ENCODE data around the gene SOX13. TPM values are rescaled to one million over a fixed set of nuclear protein-coding genes. Genes with fewer than 3 reads are reported as not detected.

The SOX13 gene
- total RNA-seq, 1 experiment from 2014 or later = 171 TPM

DNA sequence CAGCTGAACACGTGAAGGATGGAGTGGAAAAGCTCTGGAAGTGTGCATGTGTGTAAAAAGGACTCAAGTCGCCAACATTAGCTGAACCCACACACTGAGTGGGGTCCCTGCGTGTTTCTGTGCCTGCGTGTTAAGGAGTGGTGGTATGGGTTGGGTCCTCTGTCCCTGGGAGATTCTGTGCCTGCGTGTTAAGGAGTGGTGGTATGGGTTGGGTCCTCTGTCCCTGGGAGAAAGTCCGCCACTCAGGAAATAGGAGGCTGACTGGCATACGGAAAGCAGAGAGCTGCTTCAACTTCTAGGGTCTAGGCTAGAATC is 7.0 kb upstream of the SOX13 start:
- Mint-ChIP-seq H3K27me3 (ENCODE audit: low read depth) (no peaks in the 10 kb centered on the region; the same call in none of the 2 replicates), H3K27ac (peak overlapping the region; percentile 96), H3K36me3 (peaks cover 5% of the 10 kb centered on the region), H3K4me3 (0 out of 2 replicates have a peak overlapping the region, but pooled peaks have one; percentile 44), H3K4me1 (peaks cover 52% of the 10 kb centered on the region), H3K9me3 (peaks cover 10% of the 10 kb centered on the region)
- POLR2A ChIA-PET = interaction anchor here (0.7 to 1.9 kb wide), 2 partner anchors 12 to 20 kb away, joined by 3 to 5 read pairs; no protein-coding TSS in a partner anchor
- CTCF ChIA-PET = interaction anchor here (0.7 to 1.0 kb wide), 5 partner anchors 11 to 64 kb away, joined by 3 to 9 read pairs (median 3); no protein-coding TSS in a partner anchor
- TF ChIP-seq, protein P1, sequence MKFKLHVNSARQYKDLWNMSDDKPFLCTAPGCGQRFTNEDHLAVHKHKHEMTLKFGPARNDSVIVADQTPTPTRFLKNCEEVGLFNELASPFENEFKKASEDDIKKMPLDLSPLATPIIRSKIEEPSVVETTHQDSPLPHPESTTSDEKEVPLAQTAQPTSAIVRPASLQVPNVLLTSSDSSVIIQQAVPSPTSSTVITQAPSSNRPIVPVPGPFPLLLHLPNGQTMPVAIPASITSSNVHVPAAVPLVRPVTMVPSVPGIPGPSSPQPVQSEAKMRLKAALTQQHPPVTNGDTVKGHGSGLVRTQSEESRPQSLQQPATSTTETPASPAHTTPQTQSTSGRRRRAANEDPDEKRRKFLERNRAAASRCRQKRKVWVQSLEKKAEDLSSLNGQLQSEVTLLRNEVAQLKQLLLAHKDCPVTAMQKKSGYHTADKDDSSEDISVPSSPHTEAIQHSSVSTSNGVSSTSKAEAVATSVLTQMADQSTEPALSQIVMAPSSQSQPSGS (CRISPR knock-in tag; IDR thresholded peaks at IDR 0.05; ENCODE audit: borderline replicate concordance, low read depth) = no peak
- TF ChIP-seq CREB1 (CRISPR knock-in tag; IDR thresholded peaks at IDR 0.05) = no peak
- no peak for TF ChIP-seq NR2C2 (CRISPR knock-in tag; IDR thresholded peaks at IDR 0.05)
- TF ChIP-seq E2F1 (CRISPR knock-in tag; IDR thresholded peaks at IDR 0.05) = no peak
- TF ChIP-seq ZNF512 (CRISPR knock-in tag; IDR thresholded peaks at IDR 0.05; ENCODE audit: borderline replicate concordance) = no peak
- TF ChIP-seq ZNF219 (CRISPR knock-in tag; IDR thresholded peaks at IDR 0.05; ENCODE audit: borderline replicate concordance) = no peak
- TF ChIP-seq, protein P2, sequence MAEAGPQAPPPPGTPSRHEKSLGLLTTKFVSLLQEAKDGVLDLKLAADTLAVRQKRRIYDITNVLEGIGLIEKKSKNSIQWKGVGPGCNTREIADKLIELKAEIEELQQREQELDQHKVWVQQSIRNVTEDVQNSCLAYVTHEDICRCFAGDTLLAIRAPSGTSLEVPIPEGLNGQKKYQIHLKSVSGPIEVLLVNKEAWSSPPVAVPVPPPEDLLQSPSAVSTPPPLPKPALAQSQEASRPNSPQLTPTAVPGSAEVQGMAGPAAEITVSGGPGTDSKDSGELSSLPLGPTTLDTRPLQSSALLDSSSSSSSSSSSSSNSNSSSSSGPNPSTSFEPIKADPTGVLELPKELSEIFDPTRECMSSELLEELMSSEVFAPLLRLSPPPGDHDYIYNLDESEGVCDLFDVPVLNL (CRISPR knock-in tag; IDR thresholded peaks at IDR 0.05; ENCODE audit: borderline replicate concordance, low read depth) = no peak
- no peak for TF ChIP-seq ZNF396 (CRISPR knock-in tag; IDR thresholded peaks at IDR 0.05; ENCODE audit: borderline replicate concordance)
- no peak for TF ChIP-seq NFATC4 (CRISPR knock-in tag; IDR thresholded peaks at IDR 0.05)
- TF ChIP-seq OVOL2 (CRISPR knock-in tag; IDR thresholded peaks at IDR 0.05; ENCODE audit: borderline replicate concordance) = no peak
- TF ChIP-seq IRF1 (CRISPR knock-in tag; IDR thresholded peaks at IDR 0.05) = no peak
- TF ChIP-seq NFYB (CRISPR knock-in tag; conservative IDR thresholded peaks at IDR 0.05; ENCODE audit: low read depth) = no peak
- TF ChIP-seq, protein P3, sequence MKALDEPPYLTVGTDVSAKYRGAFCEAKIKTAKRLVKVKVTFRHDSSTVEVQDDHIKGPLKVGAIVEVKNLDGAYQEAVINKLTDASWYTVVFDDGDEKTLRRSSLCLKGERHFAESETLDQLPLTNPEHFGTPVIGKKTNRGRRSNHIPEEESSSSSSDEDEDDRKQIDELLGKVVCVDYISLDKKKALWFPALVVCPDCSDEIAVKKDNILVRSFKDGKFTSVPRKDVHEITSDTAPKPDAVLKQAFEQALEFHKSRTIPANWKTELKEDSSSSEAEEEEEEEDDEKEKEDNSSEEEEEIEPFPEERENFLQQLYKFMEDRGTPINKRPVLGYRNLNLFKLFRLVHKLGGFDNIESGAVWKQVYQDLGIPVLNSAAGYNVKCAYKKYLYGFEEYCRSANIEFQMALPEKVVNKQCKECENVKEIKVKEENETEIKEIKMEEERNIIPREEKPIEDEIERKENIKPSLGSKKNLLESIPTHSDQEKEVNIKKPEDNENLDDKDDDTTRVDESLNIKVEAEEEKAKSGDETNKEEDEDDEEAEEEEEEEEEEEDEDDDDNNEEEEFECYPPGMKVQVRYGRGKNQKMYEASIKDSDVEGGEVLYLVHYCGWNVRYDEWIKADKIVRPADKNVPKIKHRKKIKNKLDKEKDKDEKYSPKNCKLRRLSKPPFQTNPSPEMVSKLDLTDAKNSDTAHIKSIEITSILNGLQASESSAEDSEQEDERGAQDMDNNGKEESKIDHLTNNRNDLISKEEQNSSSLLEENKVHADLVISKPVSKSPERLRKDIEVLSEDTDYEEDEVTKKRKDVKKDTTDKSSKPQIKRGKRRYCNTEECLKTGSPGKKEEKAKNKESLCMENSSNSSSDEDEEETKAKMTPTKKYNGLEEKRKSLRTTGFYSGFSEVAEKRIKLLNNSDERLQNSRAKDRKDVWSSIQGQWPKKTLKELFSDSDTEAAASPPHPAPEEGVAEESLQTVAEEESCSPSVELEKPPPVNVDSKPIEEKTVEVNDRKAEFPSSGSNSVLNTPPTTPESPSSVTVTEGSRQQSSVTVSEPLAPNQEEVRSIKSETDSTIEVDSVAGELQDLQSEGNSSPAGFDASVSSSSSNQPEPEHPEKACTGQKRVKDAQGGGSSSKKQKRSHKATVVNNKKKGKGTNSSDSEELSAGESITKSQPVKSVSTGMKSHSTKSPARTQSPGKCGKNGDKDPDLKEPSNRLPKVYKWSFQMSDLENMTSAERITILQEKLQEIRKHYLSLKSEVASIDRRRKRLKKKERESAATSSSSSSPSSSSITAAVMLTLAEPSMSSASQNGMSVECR (CRISPR knock-in tag; IDR thresholded peaks at IDR 0.05; ENCODE audit: borderline replicate concordance) = no peak
- TF ChIP-seq, protein P4, sequence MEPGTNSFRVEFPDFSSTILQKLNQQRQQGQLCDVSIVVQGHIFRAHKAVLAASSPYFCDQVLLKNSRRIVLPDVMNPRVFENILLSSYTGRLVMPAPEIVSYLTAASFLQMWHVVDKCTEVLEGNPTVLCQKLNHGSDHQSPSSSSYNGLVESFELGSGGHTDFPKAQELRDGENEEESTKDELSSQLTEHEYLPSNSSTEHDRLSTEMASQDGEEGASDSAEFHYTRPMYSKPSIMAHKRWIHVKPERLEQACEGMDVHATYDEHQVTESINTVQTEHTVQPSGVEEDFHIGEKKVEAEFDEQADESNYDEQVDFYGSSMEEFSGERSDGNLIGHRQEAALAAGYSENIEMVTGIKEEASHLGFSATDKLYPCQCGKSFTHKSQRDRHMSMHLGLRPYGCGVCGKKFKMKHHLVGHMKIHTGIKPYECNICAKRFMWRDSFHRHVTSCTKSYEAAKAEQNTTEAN (CRISPR knock-in tag; IDR thresholded peaks at IDR 0.05) = no peak
- TF ChIP-seq, protein P5, sequence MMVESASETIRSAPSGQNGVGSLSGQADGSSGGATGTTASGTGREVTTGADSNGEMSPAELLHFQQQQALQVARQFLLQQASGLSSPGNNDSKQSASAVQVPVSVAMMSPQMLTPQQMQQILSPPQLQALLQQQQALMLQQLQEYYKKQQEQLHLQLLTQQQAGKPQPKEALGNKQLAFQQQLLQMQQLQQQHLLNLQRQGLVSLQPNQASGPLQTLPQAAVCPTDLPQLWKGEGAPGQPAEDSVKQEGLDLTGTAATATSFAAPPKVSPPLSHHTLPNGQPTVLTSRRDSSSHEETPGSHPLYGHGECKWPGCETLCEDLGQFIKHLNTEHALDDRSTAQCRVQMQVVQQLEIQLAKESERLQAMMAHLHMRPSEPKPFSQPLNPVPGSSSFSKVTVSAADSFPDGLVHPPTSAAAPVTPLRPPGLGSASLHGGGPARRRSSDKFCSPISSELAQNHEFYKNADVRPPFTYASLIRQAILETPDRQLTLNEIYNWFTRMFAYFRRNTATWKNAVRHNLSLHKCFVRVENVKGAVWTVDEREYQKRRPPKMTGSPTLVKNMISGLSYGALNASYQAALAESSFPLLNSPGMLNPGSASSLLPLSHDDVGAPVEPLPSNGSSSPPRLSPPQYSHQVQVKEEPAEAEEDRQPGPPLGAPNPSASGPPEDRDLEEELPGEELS (CRISPR knock-in tag; IDR thresholded peaks at IDR 0.05) = no peak
- no peak for TF ChIP-seq ZNF138 (CRISPR knock-in tag; conservative IDR thresholded peaks at IDR 0.05)
- TF ChIP-seq CBFB (CRISPR knock-in tag; IDR thresholded peaks at IDR 0.05; ENCODE audit: low read depth) = no peak
- TF ChIP-seq FOXK1 (CRISPR knock-in tag; IDR thresholded peaks at IDR 0.05) = no peak
- DNase-seq (ENCODE audit: low spot score) (no peak), ATAC-seq (no peak)

Measured in WTC11 (cell line).